Amniotic stem cell (primary cell): Measurements from ENCODE around the gene UBE2E1.
A peak's percentile ranks its signal among the peaks of the same experiment; 100 is the strongest.
"Not testable (repeated sequence)": the region's sequence is repeated elsewhere in the genome, so short reads cannot be mapped to it uniquely, and the experiment has no call there.

Experiments used
- DNase-seq: peaks from one replicate; lab custom pipeline; 2025; lab: John Stamatoyannopoulos, UW

UBE2E1 gene

DNA sequence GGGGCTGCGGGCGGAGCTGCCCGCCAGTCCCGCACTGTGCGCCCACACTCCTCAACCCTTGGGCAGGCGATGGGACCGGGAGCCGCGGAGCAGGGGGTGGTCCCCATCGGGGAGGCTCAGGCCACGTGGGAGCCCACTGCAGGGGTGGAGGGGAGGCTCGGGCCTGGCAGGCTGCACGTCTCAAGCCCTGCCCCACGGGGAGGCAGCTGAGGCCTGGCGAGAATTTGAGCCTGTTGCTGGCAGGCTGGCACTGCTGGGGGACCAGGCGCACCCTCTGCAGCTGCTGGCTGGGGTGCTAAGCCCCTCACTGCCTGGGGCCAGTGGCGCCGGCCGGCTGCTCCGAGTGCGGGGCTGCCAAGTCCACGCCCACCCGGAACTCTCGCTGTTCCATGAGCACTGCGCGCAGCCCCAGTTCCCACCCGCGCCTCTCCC lies 76.7 kb downstream of the UBE2E1 start:
- no peak for DNase-seq

DNA sequence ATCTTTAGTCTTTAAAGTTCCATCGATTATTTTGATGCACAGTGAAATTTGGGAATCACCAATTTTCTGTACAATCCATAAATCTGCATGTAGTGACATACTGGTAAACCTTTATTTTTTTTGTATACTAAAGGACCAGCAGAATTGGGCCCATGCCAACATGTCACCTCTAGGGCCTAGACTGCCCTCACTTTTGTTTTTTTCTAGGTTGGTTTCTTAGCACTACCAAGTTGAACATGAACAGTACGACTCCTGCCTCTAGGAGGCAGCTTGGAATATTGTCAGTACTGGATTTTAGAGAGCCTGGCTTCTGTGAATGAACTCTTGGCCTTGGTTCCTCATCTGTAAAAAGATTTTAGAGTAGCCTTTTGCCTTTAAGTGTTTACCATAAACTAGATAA lies 78.7 kb downstream of the UBE2E1 start:
- no peak for DNase-seq

DNA sequence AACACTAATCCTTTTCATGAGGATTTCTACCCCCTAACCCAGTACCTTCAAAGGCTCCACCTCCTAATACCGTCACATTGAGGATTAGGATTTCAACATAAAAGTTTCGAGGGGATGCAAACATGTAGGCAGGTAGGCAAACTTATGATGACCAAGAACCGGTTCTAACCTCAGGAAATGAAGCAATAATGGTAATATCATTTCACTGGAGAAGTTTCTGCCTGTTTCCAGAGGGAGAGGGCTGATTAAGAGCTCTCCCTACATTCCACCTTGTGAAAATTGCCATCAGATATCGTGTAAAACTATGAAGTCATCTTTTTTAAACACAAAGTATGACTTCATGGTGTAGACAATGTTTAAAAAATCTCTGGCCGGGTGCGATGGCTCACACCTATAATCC lies 79.5 kb downstream of the UBE2E1 start:
- DNase-seq = no peak

DNA sequence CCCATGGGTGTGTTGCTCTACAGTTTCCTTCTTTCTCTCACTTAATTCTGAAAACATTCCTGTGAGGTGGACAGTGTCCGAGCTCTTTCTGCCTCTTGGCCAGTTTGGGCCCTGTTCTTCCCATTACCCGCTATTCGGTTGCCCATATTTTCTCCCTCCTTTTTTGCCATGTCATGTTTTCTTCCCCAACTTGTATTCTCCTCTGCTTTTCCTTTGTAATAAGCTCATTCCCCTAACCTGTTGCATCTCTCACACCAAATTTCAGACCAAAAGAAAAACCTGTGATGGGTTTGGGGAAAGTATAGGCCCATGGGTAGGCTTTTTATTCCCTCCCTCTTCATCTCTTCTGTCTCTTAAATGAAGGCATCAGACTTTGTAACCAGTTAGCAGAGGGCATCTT lies 80.6 kb downstream of the UBE2E1 start:
- no peak for DNase-seq

DNA sequence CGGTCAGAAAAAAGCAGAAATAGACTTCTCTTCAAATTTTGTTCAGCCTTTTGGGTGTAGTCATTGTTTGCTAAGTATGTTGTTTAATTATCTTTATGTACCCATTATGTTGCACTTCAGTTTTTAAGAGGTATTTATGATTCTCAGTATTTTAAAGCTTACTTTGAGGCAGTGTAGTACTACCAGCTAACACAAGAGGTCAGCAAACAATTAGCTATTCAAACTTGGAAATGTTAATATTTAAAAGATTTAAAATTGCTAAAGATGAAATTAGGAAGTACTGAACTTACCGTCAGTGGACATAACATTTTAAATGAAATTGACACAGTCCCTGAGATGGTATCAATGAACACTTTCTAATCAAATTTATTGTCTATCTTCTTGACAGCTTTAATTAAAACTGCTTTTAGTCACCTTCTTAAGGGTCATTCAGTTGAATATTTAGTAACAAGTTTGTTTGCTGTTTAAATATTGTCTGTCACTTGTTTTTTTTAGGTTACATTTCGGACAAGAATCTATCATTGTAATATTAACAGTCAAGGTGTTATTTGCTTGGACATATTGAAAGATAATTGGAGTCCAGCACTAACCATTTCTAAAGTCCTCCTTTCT lies 83.0 kb downstream of the UBE2E1 start:
- DNase-seq = no peak

DNA sequence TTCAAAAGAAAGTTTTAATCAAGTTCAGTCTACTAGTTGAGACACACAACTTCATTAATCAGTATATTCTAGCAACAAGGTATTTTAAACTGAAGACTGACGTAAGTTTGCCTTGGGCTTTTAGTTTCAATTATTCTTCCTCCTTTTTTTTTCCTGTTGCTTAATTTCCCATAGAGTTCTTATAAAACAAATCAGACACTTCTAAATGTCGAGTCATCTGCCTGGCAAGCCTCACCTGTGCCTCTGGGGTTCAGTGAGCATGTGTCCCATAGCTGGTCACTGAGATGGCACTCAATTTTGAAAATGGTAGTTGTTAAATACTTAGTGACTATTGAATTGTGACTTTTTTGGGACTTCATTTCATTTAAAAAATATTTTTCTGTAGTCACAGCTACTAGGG lies 83.6 kb downstream of the UBE2E1 start:
- DNase-seq = no peak

DNA sequence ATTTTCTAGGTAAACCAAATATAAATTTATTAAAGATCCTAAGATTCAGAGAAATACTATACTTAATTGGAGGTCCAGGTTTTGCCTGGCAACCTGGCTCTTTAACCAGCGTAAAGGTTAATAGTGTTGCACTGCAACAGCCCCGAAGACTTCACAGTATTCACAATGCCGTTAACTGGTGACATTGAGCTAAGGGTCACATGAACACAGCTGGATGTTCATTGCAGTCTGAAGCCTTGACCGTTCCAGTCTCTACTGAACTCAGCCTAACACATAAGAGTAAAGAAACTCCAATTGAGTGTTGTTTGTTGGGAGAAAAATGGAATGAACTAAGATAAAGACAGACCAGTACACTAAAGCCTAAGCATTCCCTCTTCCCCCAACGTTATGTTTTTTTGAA lies 84.2 kb downstream of the UBE2E1 start:
- no peak for DNase-seq

DNA sequence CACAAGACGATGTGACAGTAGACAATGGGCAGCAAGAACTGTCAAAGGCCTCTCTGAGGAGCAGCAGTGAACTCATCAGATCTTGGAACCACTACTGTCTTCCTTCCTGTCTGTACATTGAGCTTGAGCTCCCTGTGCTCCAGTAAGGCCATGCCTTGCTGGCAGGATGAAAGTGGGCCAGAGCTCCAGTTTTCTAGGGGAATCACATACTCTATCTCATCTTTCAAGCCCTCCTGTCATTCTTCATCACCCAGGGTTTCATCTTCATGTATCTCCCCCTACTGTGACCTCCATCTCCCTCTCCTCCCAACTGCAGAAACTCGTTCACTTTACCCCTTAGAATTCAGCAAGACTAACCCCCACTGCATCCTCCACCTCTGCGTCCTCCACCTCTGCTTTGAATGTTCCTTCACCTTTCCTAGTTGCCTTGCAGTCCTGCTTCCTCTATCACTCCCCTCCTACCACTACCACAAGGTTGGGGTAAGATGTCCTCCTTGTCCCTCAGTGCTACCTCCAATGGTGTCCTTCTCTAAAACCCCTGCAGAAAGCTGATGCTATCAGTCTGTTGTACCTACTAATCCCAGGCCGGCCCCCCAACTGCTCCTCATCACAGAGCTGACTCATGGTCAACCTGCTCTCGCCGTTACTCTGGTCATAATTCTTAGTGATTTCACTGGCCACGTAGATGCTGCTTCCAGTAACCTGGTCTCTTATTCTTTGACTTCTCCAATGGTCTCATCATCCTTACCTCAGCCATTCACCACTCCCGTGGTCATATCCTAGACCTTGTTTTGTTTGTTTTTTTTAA lies 88.7 kb downstream of the UBE2E1 start:
- DNase-seq = no peak

DNA sequence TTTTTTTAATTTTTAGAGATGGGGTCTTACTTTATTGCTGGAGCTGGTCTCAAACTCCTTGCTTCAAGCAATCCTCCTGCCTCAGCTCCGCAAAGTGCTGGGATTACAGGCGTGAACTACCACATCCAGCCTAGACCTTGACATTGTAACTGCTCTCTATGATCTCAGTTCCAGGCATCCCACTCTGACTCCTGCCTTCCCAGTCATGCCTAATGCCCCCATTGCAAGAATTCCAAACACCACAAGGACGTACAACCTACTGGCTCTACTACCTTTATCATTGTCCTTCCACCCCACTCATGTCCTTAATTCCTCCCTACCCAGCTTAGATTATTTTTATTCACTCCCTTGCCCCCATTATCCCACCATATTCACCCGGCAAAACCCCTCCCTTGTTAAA lies 89.4 kb downstream of the UBE2E1 start:
- no peak for DNase-seq

DNA sequence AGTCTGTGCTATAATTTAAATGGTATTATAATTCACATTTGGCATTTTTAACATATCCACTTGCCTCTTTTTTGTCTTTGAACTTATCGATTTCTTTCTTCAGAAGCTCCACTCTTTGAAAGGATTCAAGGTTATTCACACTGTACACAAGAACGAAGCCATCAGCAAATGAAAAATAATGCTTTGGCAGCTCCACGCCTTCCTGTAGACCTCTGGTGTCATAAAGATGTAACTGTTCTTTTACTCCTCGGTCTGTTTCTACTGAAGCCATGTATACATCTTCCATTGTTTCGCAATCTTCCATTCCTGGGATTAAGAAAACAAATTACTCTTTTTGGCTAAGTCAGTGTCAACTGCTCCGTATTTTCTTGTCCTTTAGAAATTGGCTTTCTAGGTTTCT lies 95.0 kb downstream of the UBE2E1 start:
- no peak for DNase-seq

DNA sequence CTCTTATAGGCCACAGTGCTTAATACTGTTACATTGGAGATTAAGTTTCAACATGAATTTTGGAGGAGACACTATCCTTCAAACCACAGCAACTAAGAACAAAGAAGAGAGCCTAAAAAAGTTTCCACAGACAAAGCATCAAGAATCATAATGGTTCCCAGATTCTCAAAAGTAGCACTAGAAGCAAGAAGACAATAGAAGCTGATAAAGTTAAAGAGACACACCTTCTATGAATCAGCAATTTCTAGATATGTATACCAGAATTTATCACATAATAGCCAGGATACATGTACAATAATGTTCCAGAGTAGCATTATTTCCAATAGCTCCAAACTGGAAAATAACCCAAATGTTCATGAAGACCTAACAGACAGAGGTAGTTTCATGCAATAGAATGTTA lies 98.8 kb downstream of the UBE2E1 start:
- DNase-seq = no peak

DNA sequence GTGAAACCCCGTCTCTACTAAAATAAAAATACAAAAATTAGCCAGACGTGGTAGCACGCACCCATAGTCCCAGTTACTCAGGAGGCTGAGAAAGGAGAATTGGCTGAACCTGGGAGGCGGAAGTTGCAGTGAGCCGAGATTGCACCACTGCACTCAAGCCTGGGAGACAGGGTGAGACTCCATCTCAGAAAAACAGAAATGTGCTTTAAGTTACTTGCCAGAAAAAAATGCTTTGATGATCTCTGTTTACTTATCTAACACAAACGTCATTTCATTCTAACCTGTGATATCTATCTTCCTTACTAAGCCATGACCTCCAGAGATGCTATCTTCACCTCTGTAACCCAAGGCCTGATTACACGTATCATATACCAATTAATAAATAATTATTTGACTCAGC lies 103.6 kb downstream of the UBE2E1 start:
- no peak for DNase-seq

DNA sequence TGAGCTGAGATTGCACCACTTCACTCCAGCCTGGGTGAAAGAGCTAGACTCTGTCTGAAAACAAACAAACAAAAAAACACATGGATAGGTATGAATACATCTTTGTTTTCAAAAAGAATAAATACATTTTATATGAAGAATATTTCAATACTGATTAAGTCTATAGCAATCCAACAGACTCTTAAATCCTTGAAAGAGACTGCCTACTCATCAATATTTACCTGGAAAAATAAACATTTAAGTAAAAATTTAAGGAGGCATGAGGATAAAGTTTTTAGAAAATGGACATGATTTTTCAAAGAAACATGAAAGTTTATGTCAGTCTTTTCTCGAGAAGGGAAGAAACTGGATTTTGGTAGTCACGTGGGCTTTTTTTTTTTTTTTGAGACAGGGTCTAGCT lies 105.6 kb downstream of the UBE2E1 start:
- no peak for DNase-seq

DNA sequence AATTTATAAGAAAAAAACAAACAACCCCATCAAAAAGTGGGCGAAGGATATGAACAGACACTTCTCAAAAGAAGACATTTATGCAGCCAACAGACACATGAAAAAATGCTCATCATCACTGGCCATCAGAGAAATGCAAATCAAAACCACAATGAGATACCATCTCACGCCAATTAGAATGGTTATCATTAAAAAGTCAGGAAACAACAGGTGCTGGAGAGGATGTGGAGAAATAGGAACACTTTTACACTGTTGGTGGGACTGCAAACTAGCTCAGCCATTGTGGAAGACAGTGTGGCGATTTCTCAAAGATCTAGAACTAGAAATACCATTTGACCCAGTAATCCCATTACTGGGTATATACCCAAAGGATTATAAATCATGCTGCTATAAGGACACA lies 106.6 kb downstream of the UBE2E1 start:
- DNase-seq = not testable (repeated sequence)

DNA sequence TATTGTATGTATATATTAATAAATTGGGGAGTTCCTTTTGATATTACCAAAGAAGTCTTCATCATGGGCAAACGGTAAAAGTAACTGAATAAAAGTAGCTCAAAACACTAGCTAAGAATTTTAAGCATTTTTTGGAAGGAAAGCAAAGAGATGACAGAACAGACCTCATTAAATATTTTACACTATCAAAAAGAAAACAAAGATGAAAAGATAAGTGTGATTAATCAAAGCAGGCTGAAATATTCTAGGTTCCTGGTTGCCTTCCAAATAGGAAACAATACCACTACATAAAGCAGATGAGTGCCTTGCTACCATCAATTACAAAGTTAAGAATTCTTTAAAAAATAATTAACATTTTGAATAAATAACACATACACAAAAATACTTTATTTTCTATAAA lies 107.4 kb downstream of the UBE2E1 start:
- no peak for DNase-seq

DNA sequence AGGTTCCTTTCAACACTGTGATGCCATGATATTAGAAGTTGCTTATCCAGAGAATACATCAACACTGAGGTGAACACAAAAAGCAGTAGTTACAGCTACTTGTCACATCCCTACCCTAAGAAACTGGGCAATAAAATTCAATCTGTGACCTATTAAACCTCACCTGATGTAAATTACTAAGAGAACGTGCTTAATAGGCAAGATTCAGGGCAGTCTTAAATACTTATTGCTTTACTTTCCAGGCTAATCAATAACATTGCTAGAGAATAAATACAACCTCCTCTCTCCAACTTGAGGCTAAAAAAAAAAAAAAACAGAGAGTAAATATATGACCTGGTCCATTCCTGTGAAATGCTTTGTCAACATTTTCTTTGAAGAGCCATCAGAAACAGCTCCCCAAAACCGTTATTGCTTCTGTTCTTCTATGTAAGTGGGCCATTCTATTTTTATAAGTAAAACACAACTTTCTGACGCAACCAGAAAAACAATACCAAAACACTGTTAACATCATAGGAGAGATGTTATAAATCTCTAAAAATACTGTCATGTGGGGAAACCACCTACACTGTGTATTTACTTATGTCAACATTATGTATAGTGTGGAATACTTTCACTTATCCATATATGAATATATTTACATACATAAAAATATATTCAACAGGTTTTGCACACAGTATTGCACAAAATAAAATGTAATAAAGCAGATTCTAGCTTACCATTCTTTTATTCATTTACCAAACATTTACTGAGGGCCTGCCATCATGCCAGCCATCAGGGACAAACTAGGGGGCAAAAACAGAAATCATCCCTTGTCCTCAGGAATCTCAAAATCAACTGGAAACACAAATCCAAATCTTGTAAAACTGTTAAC lies 108.4 kb downstream of the UBE2E1 start:
- DNase-seq = no peak

DNA sequence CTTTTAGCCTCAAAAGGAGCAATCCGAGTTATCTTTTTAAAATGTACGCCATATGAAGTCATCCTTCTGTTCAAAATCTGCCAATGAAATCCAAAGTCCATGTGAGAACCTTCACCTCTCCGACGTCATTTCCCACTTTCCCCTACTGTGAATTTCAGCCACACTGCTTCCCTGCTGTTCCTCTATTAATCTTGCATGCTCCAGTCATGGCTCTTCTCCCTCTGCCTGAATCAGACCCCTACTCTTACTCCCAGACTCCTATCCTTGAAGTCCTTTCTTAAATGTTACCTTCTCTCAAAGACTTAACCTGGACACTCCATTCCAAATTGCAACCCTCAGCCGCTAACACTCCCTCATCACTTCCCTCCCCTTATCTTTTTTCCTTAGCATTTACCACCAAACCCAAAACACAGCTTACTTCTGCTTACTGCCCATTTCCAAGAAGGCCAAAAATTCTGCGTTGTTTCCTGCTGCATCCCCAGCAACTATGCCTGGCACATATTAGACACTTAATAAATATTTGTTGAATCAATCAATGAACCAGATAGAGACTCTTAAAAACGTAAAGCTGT lies 109.9 kb downstream of the UBE2E1 start:
- no peak for DNase-seq

DNA sequence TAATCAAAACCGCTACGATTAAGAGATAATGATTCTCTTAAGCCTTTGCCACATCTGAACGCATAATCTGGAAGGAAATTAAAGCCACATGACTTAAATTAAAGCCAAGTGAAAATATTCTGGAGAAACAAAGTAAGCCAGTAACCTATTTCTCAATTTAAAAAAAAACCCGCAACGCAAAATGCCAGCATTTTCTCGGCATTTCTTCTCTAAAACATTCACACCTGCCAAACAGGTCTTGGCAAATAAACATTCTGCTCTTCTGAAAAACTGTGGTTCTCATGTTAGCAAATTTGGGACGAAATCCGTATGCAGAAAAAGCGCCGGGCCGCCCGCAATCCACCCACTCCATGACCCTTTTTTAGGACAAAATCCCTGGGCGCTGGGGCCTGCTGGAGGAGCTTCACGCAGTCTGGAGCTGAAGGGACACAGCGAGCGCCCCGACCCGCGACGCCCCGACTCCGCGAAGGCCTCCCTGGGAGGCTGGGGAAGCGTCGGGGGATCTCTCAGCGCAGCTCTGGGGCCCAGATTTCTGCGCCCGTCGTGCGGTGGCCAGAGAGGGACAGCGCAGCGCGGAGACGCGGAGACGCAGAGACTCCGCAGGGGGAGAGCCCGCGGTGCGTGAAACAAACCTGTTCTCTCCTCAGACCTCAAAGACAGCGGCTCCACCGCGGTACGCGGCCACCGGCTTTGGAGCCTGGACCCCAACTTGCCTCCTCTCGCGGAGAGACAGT lies 110.6 kb downstream of the UBE2E1 start:
- DNase-seq = no peak

DNA sequence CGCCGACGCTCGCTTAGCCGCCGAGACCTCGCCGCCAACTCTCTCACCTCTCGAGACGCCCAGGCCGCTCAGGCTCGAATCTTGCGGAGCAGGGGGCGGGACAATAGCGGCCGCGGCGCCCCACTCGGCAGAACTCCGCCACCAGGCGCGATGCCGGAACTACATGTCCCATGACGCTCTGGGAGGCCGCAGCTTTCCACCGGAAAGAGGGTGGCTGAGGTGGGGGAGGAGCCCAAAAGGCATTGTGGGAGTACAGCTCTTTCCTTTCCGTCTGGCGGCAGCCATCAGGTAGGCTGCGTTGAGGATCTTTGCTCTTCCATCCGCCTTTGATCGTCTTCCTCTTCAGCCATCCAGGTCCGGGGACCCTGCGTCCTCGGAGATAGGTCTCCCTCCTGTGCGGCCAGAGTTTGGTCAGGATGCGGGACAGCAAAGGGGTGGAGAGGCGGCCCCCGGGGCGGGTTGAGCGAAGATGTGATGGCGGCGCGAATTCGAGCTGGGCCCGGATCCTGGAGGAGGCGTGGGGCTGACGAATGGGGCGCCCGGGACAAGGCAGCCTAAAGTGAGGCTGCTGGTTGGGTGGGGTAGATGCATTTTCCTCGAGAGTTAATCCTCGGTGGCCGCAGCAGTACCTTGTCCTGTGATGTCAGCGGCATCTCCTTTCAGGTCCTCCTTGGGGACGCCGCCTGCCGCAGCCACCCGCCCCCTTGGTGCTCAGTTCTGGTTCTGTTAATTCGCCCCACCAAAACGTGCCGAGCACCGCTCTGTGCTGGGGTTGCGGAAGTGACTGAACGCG lies 111.3 kb downstream of the UBE2E1 start, which contains the start of the genes NKIRAS1 and RPL15:
NKIRAS1 (minus strand) TSS at position 105 of the 793 bp plus-strand sequence. CDS start 6,086 bp downstream, outside the sequence.
RPL15 (plus strand) TSS at position 247 of the 793 bp plus-strand sequence. CDS start 728 bp downstream, outside the sequence.
- peak; percentile 93 for DNase-seq

DNA sequence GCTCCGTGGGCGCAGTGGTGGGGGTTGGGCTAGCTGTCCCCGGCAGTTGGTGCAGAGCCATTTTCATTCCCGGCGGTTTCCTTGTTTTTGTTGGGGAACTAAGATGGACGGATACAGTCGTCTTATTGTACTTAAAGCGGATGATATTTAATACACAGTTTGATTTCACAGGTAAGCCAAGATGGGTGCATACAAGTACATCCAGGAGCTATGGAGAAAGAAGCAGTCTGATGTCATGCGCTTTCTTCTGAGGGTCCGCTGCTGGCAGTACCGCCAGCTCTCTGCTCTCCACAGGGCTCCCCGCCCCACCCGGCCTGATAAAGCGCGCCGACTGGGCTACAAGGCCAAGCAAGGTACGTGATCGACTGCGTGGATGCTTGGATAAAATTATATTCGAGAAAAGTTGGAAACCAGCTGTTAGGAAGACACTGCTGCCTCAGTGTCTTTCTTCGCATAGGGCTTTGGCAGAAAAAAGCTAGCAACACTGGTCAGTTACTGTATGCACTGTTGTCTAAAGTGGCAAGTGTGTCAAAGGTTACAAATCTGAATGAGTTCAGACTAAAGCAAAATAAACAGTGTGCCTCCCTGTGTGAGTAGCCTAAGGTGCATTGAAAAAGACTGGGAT lies 112.0 kb downstream of the UBE2E1 start:
- DNase-seq = not testable (repeated sequence)
